Measurements from ENCODE around the gene NEMP1. TPM values are rescaled to one million over a fixed set of nuclear protein-coding genes. Genes with fewer than 3 reads are reported as not detected.
"Not testable (repeated sequence)": the region's sequence is repeated elsewhere in the genome, so short reads cannot be mapped to it uniquely, and the experiment has no call there.

NEMP1 gene
- total and polyA plus RNA-seq, 9 donors, result 14.3 to 21.3 (median 16.1) TPM

GRCh38 chr12:57080855-57081254, 2.3 kb upstream of the NEMP1 start:
- no CpG with 5 or more reads among the region's 1 CpG for WGBS (ENCODE audit: insufficient coverage)
- no peaks in the 10 kb centered on the region for H3K9me3 ChIP-seq (replicated peaks; ENCODE audit: control insufficient read depth, low read depth, low read length)
- H3K27ac ChIP-seq (ENCODE audit: low read length), result no peak overlapping the region
- peaks cover 17% of the 10 kb centered on the region for H3K4me1 ChIP-seq (ENCODE audit: control insufficient read depth, insufficient read depth, low read length)
- no peak for DNase-seq
- H3K4me3 ChIP-seq (ENCODE audit: low read length), result no peak overlapping the region
- no peaks in the 10 kb centered on the region for H3K36me3 ChIP-seq (ENCODE audit: control insufficient read depth, insufficient read depth, low read length)
- H3K27me3 ChIP-seq (ENCODE audit: control insufficient read depth, insufficient read depth, low read length), result no peaks in the 10 kb centered on the region

GRCh38 chr12:57079821-57080220, 1.2 kb upstream of the NEMP1 start:
- Histone ChIP-seq H3K27ac (ENCODE audit: low read length) (peak overlapping the region; percentile 91), H3K4me1 (ENCODE audit: control insufficient read depth, insufficient read depth, low read length) (peaks cover 14% of the 10 kb centered on the region), H3K36me3 (ENCODE audit: control insufficient read depth, insufficient read depth, low read length) (peaks cover 2% of the 10 kb centered on the region), H3K27me3 (ENCODE audit: control insufficient read depth, insufficient read depth, low read length) (no peaks in the 10 kb centered on the region), H3K4me3 (ENCODE audit: low read length) (no peak overlapping the region), H3K9me3 (replicated peaks; ENCODE audit: control insufficient read depth, low read depth, low read length) (no peaks in the 10 kb centered on the region)
- WGBS (ENCODE audit: insufficient coverage), result no CpG with 5 or more reads among the region's 1 CpG
- no peak for DNase-seq

DNA sequence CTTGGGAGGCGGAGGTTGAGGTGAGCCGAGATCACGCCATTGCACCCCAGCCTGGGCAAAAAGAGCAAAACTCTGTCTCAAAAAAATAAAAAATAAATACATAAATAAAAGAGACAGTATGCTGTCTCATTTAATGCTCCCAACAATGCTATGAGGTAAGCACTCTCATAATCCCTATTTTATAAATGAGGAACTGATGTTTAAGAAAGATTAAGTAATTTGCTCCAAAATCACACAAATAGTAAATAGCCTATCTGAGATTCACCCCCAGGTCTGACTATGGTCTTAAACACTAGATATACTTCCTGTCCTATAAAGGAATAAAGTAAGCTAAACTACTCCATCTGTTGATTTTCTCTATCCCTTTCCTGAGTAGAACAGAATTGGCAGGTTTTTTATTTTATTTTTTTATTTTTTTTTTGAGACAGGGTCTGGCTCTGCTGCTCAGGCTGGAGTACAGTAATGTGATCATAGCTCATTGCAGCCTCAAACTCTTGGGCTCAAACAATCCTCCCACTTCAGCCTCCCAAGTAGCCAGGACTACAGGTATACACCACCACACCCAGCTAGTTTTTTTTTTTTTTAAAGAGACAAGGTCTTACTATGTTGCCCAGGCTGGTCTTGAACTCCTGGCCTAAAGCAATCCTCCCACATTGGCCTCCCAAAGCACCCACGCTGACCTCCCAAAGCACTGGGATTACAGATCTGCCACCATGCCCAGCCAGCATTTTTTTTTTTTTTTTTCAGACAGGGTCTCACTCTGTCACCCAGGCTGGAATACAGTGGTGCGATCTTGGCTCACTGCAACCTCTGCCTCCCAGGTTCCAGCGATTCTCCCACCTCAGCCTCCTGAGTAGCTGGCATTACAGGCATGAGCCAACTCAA, 4.8 kb downstream of the NEMP1 start:
- peaks cover 11% of the 10 kb centered on the region for H3K4me1 ChIP-seq (ENCODE audit: control insufficient read depth, insufficient read depth, low read length)
- DNase-seq; H3K27me3 ChIP-seq (ENCODE audit: control insufficient read depth, insufficient read depth, low read length); H3K4me3 ChIP-seq (ENCODE audit: low read length); H3K27ac ChIP-seq (ENCODE audit: low read length); H3K9me3 ChIP-seq (replicated peaks; ENCODE audit: control insufficient read depth, low read depth, low read length): not testable (repeated sequence)
- H3K36me3 ChIP-seq (ENCODE audit: control insufficient read depth, insufficient read depth, low read length), result peaks cover 17% of the 10 kb centered on the region
- WGBS (ENCODE audit: insufficient coverage), result 100% methylated on average over 1 of the region's 6 CpGs

GRCh38 chr12:57072661-57073060, 5.9 kb downstream of the NEMP1 start:
- H3K4me3 ChIP-seq (ENCODE audit: low read length), result no peak overlapping the region
- no peaks in the 10 kb centered on the region for H3K9me3 ChIP-seq (replicated peaks; ENCODE audit: control insufficient read depth, low read depth, low read length)
- no peaks in the 10 kb centered on the region for H3K27me3 ChIP-seq (ENCODE audit: control insufficient read depth, insufficient read depth, low read length)
- peaks cover 4% of the 10 kb centered on the region for H3K4me1 ChIP-seq (ENCODE audit: control insufficient read depth, insufficient read depth, low read length)
- no peak overlapping the region for H3K27ac ChIP-seq (ENCODE audit: low read length)
- peaks cover 20% of the 10 kb centered on the region for H3K36me3 ChIP-seq (ENCODE audit: control insufficient read depth, insufficient read depth, low read length)
- DNase-seq, result no peak
- WGBS (ENCODE audit: insufficient coverage), result 72% methylated on average over 2 of the region's 2 CpGs

DNA sequence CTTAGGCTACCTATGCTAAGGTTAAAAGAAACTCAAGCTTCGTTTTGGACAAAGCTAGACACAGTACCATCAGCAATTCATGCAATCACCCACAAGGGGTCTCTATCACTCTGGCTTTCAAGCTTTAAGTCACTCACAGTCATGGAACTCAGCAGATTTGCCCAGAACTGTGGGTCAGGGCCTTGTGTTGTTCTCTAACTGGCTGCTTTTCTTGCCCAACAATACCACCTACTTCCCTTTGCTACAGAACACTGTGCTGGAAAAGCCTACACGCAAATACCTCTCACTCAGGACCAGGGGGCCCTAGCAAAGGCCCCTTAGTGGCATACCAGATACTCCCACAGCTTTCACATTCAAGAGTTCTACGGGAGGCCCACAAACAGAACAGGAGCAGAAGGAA, 9.1 kb downstream of the NEMP1 start:
- 20% methylated on average over 1 of the region's 3 CpGs for WGBS (ENCODE audit: insufficient coverage)
- peak overlapping the region; percentile 54 for H3K27ac ChIP-seq (ENCODE audit: low read length)
- no peaks in the 10 kb centered on the region for H3K9me3 ChIP-seq (replicated peaks; ENCODE audit: control insufficient read depth, low read depth, low read length)
- peaks cover 23% of the 10 kb centered on the region for H3K36me3 ChIP-seq (ENCODE audit: control insufficient read depth, insufficient read depth, low read length)
- H3K27me3 ChIP-seq (ENCODE audit: control insufficient read depth, insufficient read depth, low read length), result no peaks in the 10 kb centered on the region
- H3K4me1 ChIP-seq (ENCODE audit: control insufficient read depth, insufficient read depth, low read length), result peaks cover 3% of the 10 kb centered on the region
- no peak overlapping the region for H3K4me3 ChIP-seq (ENCODE audit: low read length)
- peak; percentile 91 for DNase-seq

GRCh38 chr12:57066245-57066644, 12.3 kb downstream of the NEMP1 start:
- no peak overlapping the region for H3K27ac ChIP-seq (ENCODE audit: low read length)
- WGBS (ENCODE audit: insufficient coverage), result no CpG with 5 or more reads among the region's 2 CpGs
- H3K27me3 ChIP-seq (ENCODE audit: control insufficient read depth, insufficient read depth, low read length), result no peaks in the 10 kb centered on the region

DNA sequence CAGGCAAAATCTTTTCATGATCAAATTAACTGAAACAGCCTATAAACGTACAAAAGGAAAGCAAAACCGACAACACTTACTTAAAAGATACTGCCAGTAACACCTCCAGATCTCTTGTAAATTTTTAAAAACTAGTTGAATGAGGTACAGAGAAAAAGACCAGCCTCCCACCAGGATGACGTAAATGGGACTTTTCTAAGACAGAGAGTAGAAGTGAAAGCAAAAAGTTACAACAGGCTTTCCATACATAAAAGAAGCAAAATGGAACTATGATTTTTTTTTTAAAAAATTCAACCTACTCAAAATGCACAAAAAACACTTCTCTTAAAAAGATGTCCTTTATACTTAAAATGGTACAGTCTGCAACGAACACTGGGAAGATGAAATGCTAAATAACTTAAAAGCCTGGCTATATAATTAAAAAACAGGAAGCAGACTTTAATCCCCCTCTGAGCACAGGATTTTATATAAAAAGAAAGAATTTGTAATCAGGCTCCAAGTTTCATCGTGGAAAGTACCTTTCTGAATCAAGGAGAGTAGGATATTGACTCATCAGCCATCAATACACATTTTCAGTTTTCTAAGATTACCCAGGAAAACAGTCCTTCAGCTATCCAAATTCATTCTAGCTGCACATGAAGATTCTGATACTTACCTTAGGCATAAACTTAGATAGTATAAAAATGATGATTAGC, 14.5 kb downstream of the NEMP1 start:
- no CpG with 5 or more reads among the region's 5 CpGs for WGBS (ENCODE audit: insufficient coverage)
- peaks cover 27% of the 10 kb centered on the region for H3K36me3 ChIP-seq (ENCODE audit: control insufficient read depth, insufficient read depth, low read length)
- no peak overlapping the region for H3K27ac ChIP-seq (ENCODE audit: low read length)
- H3K4me1 ChIP-seq (ENCODE audit: control insufficient read depth, insufficient read depth, low read length), result no peaks in the 10 kb centered on the region
- H3K27me3 ChIP-seq (ENCODE audit: control insufficient read depth, insufficient read depth, low read length), result no peaks in the 10 kb centered on the region
- no peak overlapping the region for H3K4me3 ChIP-seq (ENCODE audit: low read length)
- DNase-seq, result peak; percentile 36
- H3K9me3 ChIP-seq (replicated peaks; ENCODE audit: control insufficient read depth, low read depth, low read length), result no peaks in the 10 kb centered on the region

More at GRCh38 chr12:57066245-57066644, 12.3 kb downstream of the NEMP1 start:
- no peak overlapping the region for H3K4me3 ChIP-seq (ENCODE audit: low read length)
- peaks cover 22% of the 10 kb centered on the region for H3K36me3 ChIP-seq (ENCODE audit: control insufficient read depth, insufficient read depth, low read length)
- H3K9me3 ChIP-seq (replicated peaks; ENCODE audit: control insufficient read depth, low read depth, low read length), result no peaks in the 10 kb centered on the region
- peaks cover 3% of the 10 kb centered on the region for H3K4me1 ChIP-seq (ENCODE audit: control insufficient read depth, insufficient read depth, low read length)
- DNase-seq, result no peak

DNA sequence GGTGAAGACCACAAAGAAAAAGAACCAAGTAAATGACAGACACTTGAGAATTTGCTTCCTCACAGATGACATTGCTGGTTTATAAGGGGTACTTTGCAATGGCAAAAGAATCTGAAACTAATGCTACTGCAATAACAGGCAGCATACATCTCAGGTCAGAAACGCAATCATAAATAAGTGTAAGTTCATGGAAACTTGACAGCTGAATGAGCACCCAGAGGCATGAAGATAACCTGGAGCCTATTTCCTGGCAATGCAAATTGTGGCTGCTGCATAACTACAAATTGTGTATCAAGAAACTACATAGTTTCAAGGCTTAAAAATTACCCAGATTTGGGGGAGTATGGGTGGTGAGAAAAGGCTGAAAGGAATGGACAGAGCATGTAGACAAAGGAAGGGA, 20.1 kb downstream of the NEMP1 start:
- no peak for DNase-seq
- Histone ChIP-seq H3K36me3 (ENCODE audit: control insufficient read depth, insufficient read depth, low read length) (peaks cover 33% of the 10 kb centered on the region), H3K4me1 (ENCODE audit: control insufficient read depth, insufficient read depth, low read length) (no peaks in the 10 kb centered on the region), H3K27me3 (ENCODE audit: control insufficient read depth, insufficient read depth, low read length) (no peaks in the 10 kb centered on the region), H3K27ac (ENCODE audit: low read length) (no peak overlapping the region), H3K4me3 (ENCODE audit: low read length) (no peak overlapping the region), H3K9me3 (replicated peaks; ENCODE audit: control insufficient read depth, low read depth, low read length) (no peaks in the 10 kb centered on the region)
- 100% methylated on average over 1 of the region's 1 CpG for WGBS (ENCODE audit: insufficient coverage)

GRCh38 chr12:57057067-57057751, 21.4 kb downstream of the NEMP1 start:
- Histone ChIP-seq H3K27me3 (ENCODE audit: control insufficient read depth, insufficient read depth, low read length) (no peaks in the 10 kb centered on the region), H3K27ac (ENCODE audit: low read length) (no peak overlapping the region), H3K36me3 (ENCODE audit: control insufficient read depth, insufficient read depth, low read length) (peaks cover 29% of the 10 kb centered on the region), H3K4me1 (ENCODE audit: control insufficient read depth, insufficient read depth, low read length) (no peaks in the 10 kb centered on the region), H3K9me3 (replicated peaks; ENCODE audit: control insufficient read depth, low read depth, low read length) (no peaks in the 10 kb centered on the region), H3K4me3 (ENCODE audit: low read length) (no peak overlapping the region)
- WGBS (ENCODE audit: insufficient coverage), result 100% methylated on average over 1 of the region's 6 CpGs
- no peak for DNase-seq

DNA sequence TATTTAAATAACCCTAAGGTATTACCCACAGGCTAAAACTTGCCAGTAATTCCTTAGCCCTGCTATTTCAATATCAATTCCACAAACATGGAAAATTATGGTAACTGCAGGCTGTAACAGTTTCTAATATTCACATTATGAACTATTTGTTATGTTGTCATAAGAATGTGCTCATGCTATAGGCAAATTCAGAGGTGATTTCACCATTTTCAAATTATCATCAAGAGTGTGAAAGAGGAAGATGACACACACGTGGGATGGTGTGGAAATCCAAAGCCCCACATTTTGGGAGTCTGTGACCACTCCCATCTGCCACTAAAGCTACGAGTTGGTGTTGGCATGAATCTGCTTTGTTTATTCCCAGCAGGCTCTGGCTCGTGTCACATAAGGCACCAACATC, 22.8 kb downstream of the NEMP1 start:
- Histone ChIP-seq H3K27me3 (ENCODE audit: control insufficient read depth, insufficient read depth, low read length) (no peaks in the 10 kb centered on the region), H3K36me3 (ENCODE audit: control insufficient read depth, insufficient read depth, low read length) (peaks cover 29% of the 10 kb centered on the region), H3K9me3 (replicated peaks; ENCODE audit: control insufficient read depth, low read depth, low read length) (no peaks in the 10 kb centered on the region), H3K4me3 (ENCODE audit: low read length) (no peak overlapping the region), H3K27ac (ENCODE audit: low read length) (no peak overlapping the region), H3K4me1 (ENCODE audit: control insufficient read depth, insufficient read depth, low read length) (no peaks in the 10 kb centered on the region)
- 80% methylated on average over 1 of the region's 3 CpGs for WGBS (ENCODE audit: insufficient coverage)
- no peak for DNase-seq
